CMK (cell line): Measurements from ENCODE around the gene POLR2H.

Experiments used
- DNase-seq: peaks from one replicate; pipeline ENCODE4 v3.0.0-alpha.2; 2010; ENCODE audit warnings: low read depth

The POLR2H gene

GRCh38 chr3:184371570-184372018, 10.1 kb downstream of the POLR2H start:
- DNase-seq: no peak

DNA sequence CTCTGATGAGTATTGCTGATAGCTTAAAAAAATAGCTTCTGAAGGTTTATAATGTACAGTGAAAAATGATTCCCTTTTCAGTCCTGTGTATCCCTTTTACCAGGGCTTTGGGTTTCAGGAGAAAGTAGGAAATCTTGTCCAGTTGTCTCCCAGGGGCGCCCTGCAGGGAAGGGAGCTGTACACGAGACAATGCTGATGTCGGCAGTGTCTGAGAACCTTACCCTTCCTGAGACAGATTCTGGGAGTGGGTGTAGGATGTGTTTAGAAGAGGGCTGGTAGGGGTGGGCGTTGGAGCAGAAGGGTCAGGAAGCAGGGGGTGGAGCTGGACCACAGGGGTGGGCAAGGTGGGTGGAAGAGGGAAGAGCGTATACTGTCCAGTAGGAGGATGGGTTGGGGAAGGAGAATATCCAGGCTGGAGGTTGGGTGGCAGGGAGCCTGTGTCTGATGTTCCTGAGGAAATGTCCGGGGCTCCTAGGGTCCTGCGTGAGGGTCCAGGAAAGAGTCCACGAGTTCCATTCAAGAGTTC, 10.8 kb downstream of the POLR2H start:
- no peak for DNase-seq

GRCh38 chr3:184372911-184373310, 11.4 kb downstream of the POLR2H start:
- DNase-seq: no peak

GRCh38 chr3:184373422-184373821, 11.9 kb downstream of the POLR2H start:
- no peak for DNase-seq

DNA sequence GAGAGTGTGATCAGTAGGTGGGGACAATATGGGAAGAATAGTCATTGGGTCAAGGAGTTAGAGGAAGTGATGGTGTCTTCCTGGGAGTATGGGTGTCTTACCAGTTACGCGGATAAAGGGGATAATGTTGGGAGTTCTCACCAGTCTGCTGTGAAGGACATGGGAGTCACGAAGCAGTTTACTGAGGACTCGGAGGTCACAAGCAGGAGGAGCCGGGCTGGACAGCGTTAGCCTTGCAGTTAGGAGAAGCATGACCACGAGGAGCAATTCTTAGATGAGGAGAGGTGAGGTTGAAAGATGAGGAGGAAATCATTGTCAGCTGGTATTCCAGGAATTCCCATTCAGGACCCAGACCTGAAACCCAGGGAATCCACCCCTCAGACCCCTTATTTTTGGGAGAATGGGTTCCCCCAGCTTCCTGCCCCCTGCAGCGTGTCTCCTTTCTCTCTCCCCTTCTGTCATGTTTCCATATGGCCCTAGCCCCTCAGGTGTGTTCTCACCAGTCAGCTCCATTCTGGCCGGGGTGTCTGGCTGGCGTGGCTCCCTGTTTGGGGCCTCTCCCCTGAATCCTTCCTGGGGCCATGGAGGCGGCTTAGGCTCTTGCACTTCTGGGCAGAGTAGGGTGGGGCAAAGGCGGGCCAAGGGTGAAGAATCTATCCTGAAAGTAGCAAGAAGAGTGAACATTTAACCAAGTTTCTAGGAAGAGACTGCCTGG, 14.4 kb downstream of the POLR2H start:
- no peak for DNase-seq

- DNase-seq: no peak
Observed at GRCh38 chr3:184377374-184377773, 15.9 kb downstream of the POLR2H start.

- DNase-seq: no peak
Observed at GRCh38 chr3:184377882-184378445, 16.5 kb downstream of the POLR2H start, which contains the start of gene THPO. THPO (minus strand) TSS chr3:184378207; CDS start chr3:184376259, 1,948 bp downstream.

DNA sequence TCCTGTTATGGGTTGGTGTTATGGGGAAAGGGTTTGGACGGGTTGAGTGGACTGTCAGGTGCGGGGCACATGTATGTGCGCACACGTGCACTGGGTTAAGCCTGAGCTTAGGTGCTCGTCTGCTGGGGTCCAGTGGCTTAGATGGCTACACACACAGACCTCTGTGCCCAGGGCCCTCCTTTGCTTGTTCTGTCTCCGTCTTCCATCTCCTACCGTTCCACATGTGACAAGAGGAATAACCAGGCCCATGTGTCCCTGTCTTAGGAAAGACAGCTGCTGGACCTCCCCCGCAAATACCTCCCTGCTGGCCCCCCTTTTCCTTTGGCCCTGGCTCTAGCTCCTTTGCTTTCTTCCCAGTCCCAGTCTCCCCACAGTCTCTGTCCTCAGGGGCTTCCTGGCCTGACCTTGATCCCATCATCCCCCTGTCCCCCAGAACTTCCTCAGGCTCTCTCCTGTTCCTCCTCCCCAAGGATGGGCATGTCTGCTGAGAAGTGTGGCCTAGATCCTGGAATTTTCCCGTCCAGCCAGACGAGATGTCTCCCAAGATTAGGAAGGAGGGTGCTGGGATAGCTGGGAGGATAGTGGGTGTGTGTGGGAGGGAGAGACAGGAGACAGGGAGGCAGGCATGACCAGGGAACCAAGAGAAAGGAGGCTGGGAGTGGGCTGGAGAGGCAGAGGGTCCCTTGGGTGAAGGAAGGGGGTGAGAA, 17.3 kb downstream of the POLR2H start:
- DNase-seq: no peak

GRCh38 chr3:184379358-184380184, 18.1 kb downstream of the POLR2H start, which contains the start of gene CHRD:
CHRD (plus strand) TSS chr3:184380054; CDS start chr3:184380319, 265 bp downstream.
- no peak for DNase-seq

DNA sequence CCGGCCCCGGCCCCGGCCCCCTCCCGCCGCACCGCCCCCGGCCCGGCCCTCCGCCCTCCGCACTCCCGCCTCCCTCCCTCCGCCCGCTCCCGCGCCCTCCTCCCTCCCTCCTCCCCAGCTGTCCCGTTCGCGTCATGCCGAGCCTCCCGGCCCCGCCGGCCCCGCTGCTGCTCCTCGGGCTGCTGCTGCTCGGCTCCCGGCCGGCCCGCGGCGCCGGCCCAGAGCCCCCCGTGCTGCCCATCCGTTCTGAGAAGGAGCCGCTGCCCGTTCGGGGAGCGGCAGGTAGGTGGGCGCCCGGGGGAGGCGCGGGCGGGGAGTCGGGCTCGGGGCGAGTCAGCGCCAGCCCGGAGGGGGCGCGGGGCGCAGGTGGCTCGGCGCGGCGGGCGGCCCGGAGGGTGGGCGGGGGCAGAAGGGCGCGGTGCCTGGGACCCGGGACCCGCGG, 18.7 kb downstream of the POLR2H start:
- no peak for DNase-seq

GRCh38 chr3:184380627-184381260, 19.2 kb downstream of the POLR2H start:
- DNase-seq: no peak

DNA sequence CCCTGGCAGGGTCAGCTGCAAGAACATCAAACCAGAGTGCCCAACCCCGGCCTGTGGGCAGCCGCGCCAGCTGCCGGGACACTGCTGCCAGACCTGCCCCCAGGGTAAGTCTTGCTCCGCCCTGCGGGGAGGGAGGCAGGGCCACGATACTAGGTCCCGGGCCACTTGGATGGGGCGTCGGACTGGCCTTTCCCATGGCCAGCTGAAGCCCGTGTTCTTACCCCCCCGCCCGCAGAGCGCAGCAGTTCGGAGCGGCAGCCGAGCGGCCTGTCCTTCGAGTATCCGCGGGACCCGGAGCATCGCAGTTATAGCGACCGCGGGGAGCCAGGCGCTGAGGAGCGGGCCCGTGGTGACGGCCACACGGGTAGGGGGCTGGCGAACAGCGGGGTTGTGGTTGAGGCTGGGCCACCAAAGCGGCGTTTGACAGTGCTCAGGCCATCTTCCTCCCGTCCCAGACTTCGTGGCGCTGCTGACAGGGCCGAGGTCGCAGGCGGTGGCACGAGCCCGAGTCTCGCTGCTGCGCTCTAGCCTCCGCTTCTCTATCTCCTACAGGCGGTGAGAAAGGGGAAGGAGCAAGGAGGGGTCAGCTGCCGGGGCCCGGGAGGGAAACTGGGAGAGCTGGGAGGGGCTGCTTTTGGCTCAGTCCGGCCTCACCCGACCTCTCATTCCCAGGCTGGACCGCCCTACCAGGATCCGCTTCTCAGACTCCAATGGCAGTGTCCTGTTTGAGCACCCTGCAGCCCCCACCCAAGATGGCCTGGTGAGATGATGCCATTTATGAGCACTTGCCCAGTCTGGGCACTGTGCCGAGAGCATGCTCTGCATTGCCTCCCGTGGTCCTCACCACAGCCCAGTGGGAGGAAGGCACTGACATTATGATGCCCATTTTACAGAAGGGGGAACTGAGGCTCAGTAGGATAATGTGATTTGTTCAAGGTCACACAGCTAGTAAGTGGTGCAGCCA, 20.0 kb downstream of the POLR2H start:
- DNase-seq: no peak

GRCh38 chr3:184382326-184383032, 21.0 kb downstream of the POLR2H start:
- no peak for DNase-seq

GRCh38 chr3:184383033-184383740, 21.7 kb downstream of the POLR2H start:
- DNase-seq: no peak

GRCh38 chr3:184384342-184384741, 22.8 kb downstream of the POLR2H start:
- no peak for DNase-seq

DNA sequence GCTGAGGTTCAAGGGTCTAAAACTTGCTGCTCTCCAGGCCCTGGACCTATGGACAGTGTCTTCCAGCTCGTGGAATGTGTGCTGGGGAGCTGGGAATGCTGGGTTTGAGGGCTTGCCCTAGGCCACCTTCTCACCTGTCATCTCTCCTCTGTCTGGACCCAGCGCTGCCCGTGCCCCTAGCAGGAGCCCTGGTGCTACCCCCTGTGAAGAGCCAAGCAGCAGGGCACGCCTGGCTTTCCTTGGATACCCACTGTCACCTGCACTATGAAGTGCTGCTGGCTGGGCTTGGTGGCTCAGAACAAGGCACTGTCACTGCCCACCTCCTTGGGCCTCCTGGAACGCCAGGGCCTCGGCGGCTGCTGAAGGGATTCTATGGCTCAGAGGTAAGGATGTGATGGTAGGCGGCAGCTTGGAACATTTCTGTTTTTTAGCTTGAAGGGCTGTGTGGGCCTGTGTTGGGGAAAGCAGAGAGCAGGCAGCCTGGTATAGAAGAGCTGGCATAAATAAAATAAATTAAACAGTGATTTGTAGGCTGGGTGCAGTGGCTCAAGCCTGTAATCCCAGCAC, 23.4 kb downstream of the POLR2H start:
- DNase-seq: no peak

GRCh38 chr3:184386047-184386806, 24.7 kb downstream of the POLR2H start:
- no peak for DNase-seq
